NCI-H1694 treated with DMSO at 0.1 percent for 48 hours (cell line): ENCODE data around the gene MEMO1.
"Not testable (repeated sequence)": the region's sequence is repeated elsewhere in the genome, so short reads cannot be mapped to it uniquely, and the experiment has no call there.

Experiments used
- DNase-seq: peaks from one replicate; lab custom pipeline; 2025; lab: John Stamatoyannopoulos, UW

Gene MEMO1

DNA sequence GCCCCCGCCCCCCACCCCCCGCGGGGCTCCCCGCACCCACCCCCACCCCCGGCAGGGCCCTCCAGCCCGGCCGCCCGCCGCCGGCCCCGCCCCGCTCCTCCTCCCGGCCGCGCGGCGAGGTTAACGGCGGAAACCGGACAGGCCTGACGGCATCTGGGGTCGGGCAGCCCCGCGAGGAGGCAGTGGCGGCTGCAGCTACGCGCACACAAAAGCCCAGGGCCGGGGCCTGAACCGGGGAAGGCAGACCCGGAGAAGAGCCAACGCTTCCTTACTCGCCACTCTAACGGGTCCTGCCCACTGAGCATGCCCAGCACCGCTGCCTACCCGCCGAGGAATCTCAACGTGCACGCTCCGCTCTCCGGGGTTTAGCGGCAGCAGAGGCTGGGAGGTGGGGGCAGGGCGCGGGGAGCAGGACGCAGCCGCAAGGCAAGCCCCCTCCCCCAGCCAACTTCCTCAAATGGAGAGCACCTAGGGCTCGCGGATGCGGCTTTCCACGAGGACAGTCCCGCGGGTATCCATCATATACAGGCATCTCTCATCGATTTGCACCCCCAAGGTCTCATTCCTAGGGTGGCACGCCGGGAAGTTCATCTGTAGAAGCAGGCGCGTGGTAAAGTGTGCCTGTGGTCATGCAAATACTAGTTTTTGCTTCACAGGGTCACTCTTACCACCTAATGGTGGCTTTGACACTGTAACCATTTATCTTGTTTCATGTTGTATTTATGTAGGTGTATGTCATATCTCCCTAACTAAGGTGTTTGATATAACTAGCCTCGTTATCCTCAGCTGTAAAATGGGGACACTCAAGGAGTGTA is at the start of gene MEMO1:
Gene MEMO1, minus strand, starts transcription at position 339 of the 815 bp plus-strand sequence. CDS start 761 bp downstream, outside the sequence.
- peak; percentile 93 for DNase-seq

DNA sequence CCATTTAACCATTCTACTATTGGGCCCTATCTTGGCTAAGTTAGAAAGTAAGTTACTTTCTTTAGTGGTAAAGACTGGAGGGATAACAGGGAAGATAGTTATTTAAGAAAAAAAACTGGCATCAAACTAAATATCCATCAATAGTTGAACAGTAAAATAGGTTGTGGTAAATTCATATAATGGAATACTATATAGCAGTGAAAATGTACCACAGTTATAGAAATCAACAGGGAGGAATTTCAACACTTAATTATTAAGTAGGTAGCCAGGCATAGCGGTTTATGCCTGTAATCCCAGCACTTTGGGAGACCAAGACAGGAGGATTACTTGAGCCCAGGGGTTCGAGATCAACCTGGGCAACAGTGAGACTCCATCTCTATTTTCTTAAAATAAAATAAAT is 49.5 kb upstream of the MEMO1 start:
- no peak for DNase-seq

DNA sequence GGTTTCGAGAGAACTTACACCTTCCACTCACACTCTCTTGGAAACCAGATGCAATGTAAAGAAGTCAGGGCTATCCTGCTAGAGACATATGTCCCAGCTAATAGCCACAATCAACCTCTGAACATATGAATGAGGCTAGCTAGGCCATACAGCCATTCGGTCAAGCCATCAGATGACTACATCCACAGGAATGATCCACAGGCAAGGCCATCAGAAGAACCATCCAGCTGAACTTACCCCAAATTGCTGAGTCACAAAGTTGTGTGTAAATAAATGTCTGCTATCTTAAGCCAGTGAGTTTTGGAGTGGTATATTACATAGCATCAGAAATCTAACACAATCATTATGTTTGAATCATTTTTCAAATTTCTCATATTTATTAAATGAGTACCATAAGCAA is 47.3 kb upstream of the MEMO1 start:
- DNase-seq = no peak

DNA sequence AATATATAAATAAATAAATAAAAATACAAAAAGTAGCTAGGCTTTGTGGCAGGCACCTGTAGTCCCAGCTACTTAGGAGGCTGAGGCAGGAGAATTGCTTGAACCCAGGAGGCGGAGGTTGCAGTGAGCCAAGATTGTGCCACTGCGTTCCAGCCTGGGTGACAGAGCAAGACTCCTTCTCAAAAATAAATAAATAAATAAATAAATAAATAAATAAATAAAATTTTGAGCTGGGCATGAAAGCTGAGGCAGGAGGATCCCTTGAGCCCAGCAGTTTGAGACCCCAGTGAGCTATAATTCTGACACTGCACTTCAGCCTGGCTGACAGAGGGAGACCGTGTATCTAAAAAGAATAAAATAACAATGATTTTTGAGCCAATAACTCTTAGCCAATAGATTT is 43.8 kb upstream of the MEMO1 start:
- not testable (repeated sequence) for DNase-seq

DNA sequence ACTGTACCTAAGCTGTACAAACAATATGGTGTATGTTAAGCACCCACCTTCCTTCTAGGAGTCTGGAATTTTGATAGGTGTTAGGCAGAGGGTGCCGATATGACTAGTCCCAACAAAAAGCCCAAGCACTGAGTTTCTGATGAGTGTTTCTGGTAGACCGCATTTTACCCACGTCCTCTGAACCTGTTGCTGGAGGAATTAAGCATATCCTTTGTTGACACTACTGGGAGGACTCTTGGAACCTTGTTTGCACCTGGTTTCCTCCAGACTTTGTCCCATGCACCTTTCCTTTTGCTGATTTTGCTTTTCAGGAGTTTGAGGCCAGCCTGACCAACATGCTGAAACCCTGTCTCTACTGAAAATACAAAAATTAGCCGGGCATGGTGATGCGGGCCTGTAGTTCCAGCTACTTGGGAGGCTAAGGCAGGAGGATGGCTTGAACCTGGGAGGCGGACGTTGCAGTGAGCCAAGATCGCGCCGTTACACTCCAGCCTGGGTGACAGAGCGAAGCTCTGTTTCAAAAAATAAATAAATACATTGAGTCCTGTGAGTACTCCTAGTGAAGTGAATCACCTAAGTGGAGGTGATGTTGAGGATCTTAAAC is 41.1 kb upstream of the MEMO1 start:
- no peak for DNase-seq

DNA sequence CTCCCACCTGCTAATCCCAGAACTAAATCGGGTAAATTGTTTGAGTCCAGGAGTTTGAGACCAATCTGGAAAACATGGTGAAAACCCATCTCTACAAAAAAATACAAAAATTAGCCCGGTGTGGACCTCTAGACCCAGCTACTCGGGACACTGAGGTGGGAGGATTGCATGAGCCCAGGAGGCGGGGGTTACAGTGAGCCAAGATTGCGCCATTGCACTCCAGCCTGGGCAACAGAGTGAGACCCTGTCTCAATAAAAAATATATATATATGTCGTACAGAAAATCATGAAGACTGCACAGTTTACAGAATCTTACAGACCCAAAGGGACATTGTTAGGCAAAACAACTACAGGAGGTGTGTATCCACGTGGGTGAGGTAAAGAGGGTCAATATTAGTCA is 32.8 kb upstream of the MEMO1 start:
- DNase-seq = no peak

DNA sequence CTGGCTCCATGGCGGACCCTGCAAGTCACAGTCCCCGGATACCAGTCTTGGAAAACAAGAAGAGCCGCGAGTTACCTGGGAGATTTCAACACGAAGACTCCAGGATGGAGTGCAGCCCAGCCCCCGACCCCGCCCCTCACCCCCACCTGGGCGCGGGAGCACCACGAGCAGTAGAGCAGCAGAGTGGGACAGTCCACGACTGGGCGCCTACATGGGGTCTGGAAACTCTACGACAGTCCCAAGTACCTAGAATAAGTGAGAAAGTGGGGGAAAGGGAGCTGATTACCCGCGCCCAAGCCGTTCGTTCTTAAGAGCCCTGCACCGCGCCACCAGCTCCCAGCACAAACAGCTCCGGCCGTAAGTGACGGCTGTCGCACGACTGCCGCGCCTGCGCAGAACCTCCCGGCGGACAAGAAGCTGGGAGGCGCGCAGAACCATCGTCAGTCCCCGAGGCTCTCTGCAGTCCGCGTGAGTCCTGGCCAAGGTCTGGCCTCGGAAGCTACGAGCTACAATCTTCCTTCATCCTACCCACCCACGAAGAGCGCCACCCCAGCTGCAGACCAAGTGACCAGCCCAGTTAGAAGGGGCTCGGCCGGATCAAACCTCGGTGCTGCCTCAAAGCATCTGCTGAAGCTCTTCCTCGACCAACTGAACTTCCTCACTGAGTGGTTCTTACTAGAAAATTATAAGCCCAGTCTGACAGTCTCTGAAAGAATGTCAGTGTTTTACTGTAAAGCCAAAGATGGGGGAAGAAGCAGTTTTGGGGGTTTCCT is 28.8 kb upstream of the MEMO1 start, which contains the start of gene DPY30:
Gene DPY30, minus strand, starts transcription at position 359 of the 773 bp plus-strand sequence. Its CDS starts 349 bp downstream, at position 10.
- peak; percentile 88 for DNase-seq

DNA sequence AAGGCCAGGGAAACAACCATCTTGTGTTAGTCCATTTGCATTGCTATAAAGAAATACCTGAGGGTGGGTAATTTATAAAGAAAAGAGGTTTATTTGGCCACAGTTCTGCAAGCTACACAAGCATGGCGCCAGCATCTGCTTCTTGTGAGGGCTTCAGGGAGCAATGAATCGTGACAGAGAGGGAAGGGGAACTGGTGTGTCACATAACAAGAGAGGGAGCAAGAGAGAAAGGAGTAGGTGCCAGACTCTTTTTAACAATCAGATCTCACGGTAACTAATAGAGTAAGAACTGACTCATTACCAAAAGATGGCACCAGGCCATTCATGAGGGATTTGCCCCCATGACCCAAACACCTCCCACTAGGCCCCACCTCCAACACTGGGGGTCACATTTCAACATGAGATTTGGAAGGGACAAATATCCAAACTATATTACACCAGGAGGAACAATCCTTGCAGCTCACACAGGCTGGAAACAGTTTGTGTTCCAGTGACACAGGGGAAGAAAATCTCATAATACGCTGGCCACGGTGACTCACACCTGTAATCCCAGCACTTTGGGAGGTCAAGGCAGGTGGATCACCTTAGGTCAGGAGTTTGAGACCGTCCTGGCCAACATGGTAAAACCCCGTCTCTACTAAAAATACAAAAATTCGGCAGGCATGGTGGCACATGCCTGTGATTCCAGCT is 23.5 kb upstream of the MEMO1 start:
- DNase-seq = not testable (repeated sequence)

DNA sequence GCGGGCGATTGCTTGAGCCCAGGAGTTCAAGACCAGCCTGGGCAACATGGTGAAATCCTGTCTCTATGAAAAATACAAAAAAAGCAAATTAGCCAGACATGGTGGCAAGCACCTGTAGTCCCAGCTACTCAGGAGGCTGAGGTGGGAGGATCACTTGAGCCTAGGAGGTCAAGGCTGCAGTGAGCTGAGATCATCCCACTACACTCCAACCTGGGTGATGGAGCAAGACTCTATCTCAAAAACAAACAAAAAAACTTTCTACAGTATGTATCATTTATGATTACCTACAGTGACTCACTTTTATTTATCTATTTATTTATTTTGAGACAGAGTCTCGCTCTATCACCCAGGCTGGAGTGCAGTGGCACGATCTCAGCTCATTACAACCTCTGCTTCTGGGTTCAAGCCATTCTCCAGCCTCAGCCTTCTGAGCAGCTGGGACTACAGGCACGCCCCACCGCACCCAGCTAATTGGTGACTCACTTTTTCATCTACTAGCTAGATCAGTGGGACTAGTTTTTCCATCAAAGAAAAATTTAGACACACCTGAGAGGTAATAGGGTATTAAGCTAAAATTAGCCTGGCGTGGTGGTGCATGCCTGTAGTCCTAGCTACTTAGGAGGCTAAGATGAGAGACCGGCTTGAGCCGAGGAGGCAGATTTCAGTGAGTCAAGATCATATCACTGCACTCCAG is 8.1 kb upstream of the MEMO1 start:
- peak; percentile 12 for DNase-seq

DNA sequence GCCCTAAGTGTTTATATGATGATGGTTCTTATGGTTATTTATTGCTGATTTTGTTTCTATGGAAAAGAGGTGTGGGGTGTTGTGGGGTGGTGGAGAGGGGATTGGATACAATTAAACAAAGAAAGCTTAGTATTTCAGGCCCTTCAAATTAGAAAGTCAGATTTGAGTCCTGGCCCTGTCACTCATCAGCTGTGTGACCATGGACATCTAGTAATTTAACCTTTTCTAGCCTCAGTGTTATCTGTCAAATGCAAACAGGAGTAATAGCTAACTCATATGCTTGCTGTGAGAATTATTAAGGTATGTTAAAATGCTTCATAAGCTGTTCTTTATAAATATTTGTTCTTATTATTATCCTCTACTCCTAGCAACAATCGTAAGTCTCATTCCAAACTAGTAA is 2.1 kb upstream of the MEMO1 start:
- no peak for DNase-seq

DNA sequence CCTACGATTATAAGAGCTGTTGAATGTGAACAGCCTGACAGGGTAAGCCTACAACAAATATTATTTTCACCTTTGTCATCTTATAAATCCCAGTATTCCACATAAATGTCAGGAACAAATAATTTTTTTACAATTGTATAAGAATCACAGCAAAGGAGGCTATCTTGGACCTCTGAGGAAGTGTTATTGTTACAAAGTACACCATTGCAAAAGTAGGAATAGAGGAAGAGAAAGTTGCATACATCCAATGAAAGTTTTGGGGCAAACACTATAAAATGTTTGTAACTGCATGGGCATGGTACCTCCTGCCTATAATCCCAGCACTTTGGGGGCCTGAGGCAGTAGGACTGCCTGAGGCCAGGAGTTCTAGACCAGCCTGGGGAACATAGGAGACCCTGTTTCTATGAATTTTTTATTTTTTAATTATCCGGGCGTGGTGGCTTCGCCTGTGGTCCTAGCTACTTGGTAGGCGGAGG is 715 bp upstream of the MEMO1 start:
- DNase-seq = peak; percentile 20

DNA sequence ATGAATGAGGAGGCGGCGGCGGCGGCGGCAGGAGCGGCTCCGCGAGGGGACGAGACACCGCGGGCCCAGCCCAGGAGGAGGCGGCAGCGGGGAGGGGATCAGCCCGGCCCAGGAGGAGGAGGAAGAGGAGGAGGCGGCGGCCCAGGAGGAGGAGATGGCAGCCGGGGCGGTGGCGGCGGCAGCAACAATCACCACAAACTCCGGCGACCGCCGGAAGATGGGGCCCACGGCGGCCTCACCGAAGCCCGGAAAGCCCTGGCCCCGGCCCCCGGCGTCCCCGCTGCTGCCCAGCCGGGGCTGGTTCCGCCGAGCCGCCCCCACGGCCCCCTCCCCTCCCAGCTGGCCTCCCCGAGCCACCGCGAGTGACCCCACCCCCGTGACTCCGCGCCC is 533 bp downstream of the MEMO1 start:
- DNase-seq = peak; percentile 24

DNA sequence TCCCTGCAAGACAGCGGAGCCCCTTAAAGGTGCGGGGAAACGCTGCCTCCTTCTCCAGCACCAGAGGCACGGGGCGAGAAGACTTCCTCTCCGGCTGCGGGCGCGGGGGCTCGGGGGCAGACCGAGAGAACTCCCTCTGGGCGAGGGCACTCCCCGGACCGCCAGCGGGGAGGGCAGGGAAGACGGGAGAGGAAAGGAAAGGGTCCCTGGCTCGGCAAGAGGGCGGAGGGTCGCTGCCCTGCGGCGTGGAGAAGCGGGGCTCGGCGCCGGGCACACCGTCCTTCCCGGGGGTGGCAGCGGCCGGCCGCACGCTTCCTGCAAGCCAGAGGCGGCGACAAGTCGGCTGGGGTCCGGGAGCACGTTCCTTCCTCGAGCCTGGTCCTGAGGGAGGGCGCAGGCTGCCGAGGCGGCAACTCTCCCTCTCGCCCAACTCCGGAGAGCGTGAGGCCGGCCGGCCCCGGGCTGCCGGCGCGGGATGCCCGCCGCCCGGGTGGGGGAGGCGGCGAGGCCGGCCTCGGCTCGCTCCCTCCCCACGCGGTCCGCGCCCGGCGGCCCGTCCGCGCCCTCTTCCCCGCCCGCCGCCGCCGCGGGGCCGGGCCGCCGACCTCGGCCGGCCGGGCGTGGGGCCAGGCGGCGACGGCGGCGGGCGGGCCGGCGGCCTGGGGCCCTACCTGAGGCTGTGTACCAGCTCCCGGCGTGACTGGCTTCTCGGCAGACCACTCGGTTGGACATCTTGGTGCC is 1.1 kb downstream of the MEMO1 start:
- DNase-seq = no peak

DNA sequence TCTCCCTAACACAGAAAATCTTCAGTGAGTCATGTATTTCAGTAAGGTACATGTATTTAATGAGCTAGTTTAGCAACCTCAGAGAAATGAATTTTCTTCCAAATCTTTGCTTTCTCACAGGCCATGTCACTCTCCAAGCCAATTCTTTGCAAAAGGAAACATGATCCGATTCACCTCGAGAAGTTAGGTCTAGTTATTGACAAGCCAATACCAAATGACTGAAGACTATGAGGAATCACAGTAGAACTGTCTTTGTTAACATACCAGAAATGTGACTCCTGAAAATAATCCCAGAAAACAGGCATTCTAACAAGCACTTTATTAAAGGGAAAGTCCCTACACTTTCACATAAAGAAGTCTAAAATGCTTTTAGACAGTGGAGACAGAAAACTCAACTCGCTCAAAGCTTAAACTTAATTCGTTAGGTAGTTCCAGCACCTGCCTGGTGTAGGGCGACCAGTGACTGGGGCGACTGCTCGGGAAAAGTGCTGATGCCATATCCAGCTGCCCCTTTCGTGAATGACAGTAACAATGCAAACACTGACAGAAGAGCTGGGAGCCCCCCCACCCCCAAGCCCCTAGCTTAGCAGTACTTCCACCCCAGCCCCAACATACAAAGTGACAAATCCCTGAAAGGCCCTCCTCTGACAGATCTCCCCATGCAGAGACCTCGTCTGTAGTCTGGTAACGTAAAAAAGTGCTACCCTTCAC is 1.8 kb downstream of the MEMO1 start:
- peak; percentile 14 for DNase-seq

DNA sequence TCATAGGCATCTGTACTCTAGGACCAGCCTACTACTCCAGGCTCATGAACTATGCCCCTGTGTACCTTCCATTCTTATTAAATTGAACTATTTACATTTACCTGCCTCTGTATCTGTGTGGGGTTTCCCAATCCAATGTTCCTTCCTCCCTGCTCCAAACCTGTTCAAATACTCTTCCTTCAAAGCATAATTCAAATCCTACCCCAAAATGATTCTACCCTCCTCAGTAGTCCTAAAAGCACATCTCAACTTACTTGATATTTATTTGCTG is 3.8 kb downstream of the MEMO1 start:
- no peak for DNase-seq

DNA sequence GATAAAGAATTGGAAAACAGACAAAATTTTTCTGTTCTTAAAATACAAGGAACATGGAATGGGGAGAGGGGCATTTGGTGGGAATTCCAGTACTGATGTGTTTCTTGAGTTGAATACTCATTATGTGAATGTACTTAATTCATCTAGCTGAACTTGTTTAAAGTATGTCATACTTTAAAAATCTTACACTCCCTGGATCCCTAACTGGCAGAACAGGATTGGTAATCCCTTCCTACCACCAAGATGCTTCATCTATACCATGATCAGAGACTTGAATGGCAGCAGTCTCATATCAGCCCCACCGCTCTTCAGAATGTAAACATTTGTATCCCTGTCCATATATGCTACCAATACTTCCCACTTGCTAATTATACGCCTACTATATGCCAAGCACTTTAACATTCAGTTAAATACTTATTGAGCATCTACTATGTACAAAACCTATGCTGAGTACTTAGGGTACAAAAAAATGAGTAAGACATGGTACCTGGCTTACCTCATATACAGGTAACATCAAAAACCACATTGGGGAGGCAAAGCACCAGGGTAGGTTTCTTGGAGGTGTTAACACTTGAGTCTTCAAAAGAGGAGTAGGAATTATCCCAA is 5.3 kb downstream of the MEMO1 start:
- no peak for DNase-seq

DNA sequence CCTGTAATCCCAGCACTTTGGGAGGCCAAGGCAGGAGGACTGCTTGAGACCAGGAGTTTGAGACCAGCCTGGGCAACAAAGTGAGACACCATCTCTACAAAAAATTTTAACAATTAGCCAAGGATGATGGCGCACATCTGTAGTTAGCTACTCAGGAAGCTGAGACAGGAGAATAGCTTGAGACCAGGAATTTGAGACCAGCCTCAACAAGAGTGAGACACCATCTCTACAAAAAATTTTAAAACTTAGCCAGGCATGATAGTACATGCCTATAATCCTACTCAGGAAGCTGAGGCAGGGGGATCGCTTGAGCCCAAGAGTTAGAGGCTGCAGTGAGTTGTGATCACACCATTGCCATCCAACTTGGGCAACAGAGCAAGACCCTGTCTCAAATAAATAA is 7.0 kb downstream of the MEMO1 start:
- no peak for DNase-seq

DNA sequence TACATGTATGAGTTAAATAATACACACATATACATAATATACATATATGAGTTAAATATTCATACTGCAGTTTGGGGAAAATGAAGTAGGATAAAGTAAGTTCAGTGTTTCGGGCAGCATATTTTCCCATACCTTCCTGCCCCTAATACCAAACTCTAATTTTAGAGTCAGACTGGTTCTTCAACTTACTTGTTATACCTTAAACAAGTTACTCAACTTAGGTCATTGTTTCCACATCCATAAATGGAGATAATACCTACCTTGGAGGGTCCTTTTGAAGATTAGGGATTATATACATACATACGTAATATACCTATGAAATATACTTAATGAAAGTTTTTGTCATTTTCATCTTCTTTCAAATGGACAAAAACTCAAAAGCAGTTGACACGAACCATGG is 8.4 kb downstream of the MEMO1 start:
- no peak for DNase-seq

DNA sequence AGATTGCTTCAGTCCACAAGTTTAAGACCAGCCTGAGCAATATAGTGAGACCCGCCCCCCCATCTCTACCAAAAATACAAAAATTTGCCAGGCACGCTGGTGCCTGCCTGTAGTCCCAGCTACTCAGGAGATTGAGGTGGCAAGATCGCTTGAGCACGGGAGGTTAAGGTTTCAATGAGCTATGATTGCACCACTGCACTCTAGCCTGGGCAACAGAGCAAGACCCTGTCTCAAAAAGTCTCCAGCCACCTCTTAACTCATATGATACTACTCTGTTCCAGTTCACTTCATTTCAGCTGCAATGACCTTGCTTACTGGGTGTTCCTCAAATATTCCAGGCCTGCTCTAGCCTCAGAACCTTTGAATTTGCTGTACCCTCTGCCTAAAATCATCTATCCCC is 11.4 kb downstream of the MEMO1 start:
- DNase-seq = no peak
